CD4-positive, alpha-beta T cell treated with Interleukin-17A for 4 hours (primary cell): ENCODE measurements around the gene CRTAP.
"Not testable (repeated sequence)": the region's sequence is repeated elsewhere in the genome, so short reads cannot be mapped to it uniquely, and the experiment has no call there.

Source experiments
- DNase-seq: peaks from one replicate; pipeline ENCODE4 v3.0.0-alpha.2; 2020; ENCODE audit warnings: mixed read lengths

The CRTAP gene

GRCh38 chr3:33113772-33114621 is at the start of gene CRTAP:
CRTAP (plus strand) TSS chr3:33114014; CDS start chr3:33114078, 64 bp downstream.
- DNase-seq = peak; percentile 93

DNA sequence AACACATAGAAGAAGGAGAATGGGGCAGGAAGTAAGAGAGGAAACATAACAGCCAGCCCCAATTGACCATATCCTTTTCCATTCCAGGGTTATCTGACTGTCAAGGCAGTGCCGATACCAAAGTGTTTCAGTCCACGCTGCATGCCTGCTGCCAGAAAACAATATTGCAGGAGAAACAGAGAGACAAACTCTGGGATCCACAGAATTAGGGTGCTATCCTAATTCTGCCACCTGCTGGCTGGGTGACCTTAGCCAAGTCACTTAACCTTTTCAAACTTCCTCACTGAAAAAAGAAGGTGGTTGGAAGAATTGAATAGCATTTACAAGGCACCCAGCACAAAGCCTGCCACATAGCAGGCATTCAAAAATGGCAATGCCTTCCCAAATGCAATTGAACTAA is 48.9 kb upstream of the CRTAP start:
- peak; percentile 68 for DNase-seq

GRCh38 chr3:33067484-33067883 is 46.3 kb upstream of the CRTAP start:
- DNase-seq = no peak

DNA sequence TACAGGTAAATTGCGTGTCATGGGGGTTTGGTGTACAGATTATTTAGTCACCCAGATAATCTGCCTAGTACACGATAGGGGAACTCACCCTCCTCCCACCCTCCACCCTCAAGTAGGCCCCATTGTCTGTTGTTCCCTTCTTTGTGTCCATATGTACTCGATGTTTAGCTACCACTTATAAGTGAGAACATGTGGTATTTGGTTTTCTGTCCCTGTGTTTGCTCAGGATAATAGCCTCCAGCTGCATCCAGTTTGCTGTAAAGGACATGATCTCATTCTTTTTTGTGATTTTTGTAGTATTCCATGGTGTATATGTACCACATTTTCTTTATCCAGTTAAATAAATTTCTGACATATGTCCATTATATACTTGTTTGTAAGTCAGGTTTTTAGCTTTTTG is 44.0 kb upstream of the CRTAP start:
- not testable (repeated sequence) for DNase-seq

DNA sequence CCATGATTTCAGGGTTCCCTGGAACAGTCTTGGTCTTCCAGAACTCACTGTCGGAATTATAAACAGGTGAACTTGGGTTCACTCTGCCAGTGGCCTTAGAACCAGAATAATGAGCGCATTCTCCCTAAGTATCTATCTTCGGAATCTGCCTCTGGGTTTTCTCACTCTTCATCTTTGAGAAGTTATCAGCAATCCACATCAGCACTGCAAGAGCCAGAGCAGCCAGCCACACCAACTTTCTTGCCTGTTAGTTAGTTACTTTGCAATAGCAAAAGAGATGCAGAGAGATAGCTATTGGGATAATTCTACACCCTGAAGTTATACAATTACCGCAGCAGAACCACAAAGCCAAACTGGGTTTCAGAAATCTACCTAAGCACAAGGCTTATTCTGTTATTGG is 42.6 kb upstream of the CRTAP start:
- no peak for DNase-seq

GRCh38 chr3:33071946-33072345 is 41.9 kb upstream of the CRTAP start:
- no peak for DNase-seq

GRCh38 chr3:33074217-33075067 is 39.4 kb upstream of the CRTAP start:
- peak; percentile 82 for DNase-seq

DNA sequence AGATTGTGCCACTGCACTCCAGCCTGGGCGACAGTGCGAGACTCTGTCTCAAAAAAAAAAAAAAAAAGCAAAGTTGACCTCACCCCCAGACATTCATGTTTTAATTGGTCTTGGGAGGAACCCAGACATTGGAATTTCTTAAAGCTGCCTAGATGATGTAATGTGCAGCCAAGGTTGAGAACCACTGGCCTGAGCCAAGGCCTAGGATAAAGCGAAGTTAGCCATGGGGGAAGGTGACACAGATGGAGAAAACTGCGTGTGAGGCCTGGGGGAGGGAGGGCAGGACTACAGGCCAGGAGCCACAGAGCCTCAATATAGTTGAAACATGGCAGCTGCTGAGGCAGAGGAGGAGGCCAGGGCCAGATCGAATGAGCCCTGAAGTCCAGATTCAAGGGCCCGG is 37.8 kb upstream of the CRTAP start:
- DNase-seq = no peak

- no peak for DNase-seq
These were observed 36.9 kb upstream of the CRTAP start for GRCh38 chr3:33076952-33077351.

- DNase-seq = no peak
These were observed 35.8 kb upstream of the CRTAP start for GRCh38 chr3:33077976-33078375.

DNA sequence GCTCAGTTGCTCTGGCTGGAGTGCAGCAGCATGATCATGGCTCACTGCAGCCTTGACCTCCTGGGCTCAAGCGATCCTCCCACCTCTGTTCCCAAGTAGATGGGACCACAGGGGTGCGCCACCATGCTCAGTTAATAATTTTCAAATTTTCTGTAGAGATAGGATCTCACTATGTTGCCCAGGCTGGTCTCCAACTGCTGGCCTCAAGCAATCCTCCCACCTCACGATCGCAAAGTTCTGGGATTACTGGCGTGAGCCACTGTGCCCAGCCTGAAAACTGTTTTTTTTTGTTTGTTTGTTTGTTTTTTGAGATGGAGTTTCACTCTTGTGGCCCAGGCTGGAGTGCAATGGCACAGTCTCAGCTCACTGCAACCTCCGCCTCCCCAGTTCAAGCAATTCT is 34.0 kb upstream of the CRTAP start:
- not testable (repeated sequence) for DNase-seq

DNA sequence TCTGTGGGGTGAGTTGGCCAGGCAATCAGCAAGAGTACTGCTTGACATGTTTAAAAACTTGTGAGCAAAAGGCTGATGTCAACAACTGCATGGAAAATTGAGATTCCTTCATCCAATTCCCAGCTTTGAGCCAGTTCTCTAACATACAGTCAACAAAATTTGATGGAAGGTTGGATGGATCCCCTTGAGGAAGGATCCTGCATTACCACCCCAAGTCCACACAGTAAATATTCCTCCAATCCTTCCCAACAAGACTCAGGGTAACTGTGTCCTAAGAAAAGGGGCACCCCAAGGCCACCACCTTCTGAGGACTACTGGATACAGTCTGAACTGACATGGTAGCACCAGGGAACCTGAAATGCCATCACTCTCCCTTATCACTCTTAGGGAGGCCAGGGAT is 32.0 kb upstream of the CRTAP start:
- no peak for DNase-seq

GRCh38 chr3:33083958-33084357 is 29.9 kb upstream of the CRTAP start:
- no peak for DNase-seq

- DNase-seq = no peak
These were observed 25.1 kb upstream of the CRTAP start for GRCh38 chr3:33088691-33089090.

DNA sequence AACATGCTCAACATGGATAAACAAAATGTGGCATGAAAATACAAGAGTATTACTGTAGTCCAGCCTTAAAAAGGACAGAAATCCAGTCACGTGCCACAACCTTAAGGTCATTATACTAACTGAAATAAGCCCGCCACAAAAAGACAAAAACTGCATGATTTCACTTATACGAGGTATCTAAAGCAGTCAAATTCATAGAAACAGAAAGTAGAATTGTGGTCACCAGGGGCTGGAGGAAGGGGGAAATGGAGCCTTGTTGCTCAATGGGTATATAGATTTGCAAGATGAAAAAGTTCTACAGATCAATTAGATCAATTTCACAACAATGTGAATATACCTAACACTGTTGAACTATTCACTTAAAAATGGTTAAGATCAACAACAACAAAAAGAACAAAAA is 24.3 kb upstream of the CRTAP start:
- DNase-seq = peak; percentile 18

DNA sequence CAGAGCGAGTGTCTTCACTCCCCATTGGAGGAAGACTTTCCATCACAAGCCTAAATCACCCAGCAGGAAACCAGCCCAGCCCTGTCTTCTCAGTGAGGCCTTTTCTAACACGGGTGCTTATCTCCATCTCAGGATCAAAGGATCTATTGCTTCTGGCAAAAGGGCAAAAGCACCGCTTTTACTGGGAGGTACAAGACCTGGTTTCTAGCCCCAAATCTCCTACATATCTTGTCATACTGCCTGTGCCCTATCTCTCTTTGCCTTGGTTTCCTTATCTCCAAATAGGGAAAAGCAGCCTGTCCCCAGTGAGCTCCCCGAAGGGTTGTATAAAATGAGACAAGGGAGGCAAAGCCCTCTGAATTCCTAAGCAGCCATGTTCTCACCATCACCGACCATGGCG is 22.1 kb upstream of the CRTAP start:
- DNase-seq = no peak

GRCh38 chr3:33092496-33093254 is 21.1 kb upstream of the CRTAP start:
- no peak for DNase-seq

- no peak for DNase-seq
These were observed 20.0 kb upstream of the CRTAP start for GRCh38 chr3:33093847-33094246.

DNA sequence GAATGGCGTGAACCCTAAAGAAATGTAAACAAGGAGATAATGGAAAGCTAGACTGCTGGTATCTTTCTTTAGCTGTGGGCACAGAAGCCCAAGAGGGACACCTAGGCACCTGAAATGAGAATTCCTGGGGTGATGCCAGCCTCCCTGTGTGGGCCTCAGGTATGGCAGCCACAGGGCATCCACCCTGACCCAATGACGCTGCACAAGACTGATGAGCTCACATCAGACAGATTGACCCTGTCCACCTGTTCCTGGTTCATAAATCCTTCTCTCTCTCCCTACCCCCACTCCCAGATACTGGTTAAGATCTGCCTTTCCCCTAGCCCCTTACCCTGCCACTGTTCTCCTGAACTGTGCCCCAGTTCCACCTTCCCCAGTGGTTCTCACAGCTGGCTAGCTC is 18.4 kb upstream of the CRTAP start:
- no peak for DNase-seq

- DNase-seq = peak; percentile 57
These were observed 17.5 kb upstream of the CRTAP start for GRCh38 chr3:33096093-33096868.

- no peak for DNase-seq
These were observed 14.6 kb upstream of the CRTAP start for GRCh38 chr3:33099109-33099645.

DNA sequence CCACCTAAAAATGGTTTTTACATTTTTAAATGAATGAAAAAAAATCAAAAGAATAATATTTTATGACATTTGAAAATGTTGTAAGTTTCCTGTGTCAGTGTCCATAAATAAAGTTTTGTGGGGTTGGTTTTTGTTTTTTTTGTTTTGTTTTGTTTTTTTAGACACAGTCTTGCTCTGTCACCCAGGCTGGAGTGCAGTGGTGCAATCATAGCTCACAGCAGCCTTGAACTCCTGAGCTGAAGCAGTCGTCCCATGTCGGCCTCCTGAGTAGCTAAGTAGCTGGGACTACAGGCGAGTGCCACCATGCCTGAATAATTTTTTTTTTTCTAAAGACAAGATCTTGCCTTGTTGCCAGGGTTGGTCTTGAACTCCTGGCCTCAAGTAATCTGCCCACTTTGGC is 14.1 kb upstream of the CRTAP start:
- no peak for DNase-seq
